DMS 273 (cell line): ENCODE results near the gene LRRC53.

Source experiments
- DNase-seq: peaks from one replicate; lab custom pipeline; 2025; ENCODE audit not compliant: unreplicated experiment; lab: John Stamatoyannopoulos, UW

LRRC53 gene

GRCh38 chr1:74504125-74504932 lies 8.1 kb downstream of the LRRC53 start:
- DNase-seq, result peak; percentile 85

- no peak for DNase-seq
These were observed 9.6 kb downstream of the LRRC53 start for GRCh38 chr1:74502858-74503257.

- peak; percentile 27 for DNase-seq
These were observed 10.0 kb downstream of the LRRC53 start for GRCh38 chr1:74502432-74502831.

GRCh38 chr1:74498901-74499300 lies 13.5 kb downstream of the LRRC53 start:
- no peak for DNase-seq

GRCh38 chr1:74496669-74497068 lies 15.7 kb downstream of the LRRC53 start:
- DNase-seq, result no peak

GRCh38 chr1:74486036-74486435 lies 26.4 kb downstream of the LRRC53 start:
- DNase-seq, result no peak

- DNase-seq, result peak; percentile 86
These were observed 26.8 kb downstream of the LRRC53 start for GRCh38 chr1:74485622-74486021.

- DNase-seq, result no peak
These were observed 30.8 kb downstream of the LRRC53 start for GRCh38 chr1:74481607-74482006.

- no peak for DNase-seq
These were observed 32.3 kb downstream of the LRRC53 start for GRCh38 chr1:74480068-74480467.

- no peak for DNase-seq
These were observed 33.4 kb downstream of the LRRC53 start for GRCh38 chr1:74478979-74479378.

GRCh38 chr1:74474585-74474984 lies 37.8 kb downstream of the LRRC53 start:
- DNase-seq, result no peak

- DNase-seq, result no peak
These were observed 40.9 kb downstream of the LRRC53 start for GRCh38 chr1:74471470-74471869.

- no peak for DNase-seq
These were observed 41.5 kb downstream of the LRRC53 start for GRCh38 chr1:74470936-74471335.

- DNase-seq, result no peak
These were observed 42.2 kb downstream of the LRRC53 start for GRCh38 chr1:74470251-74470650.

- peak; percentile 71 for DNase-seq
These were observed 43.3 kb downstream of the LRRC53 start for GRCh38 chr1:74468982-74469603.

GRCh38 chr1:74467786-74468377 lies 44.5 kb downstream of the LRRC53 start:
- no peak for DNase-seq

- DNase-seq, result no peak
These were observed 47.2 kb downstream of the LRRC53 start for GRCh38 chr1:74465193-74465681.

GRCh38 chr1:74464037-74464436 lies 48.4 kb downstream of the LRRC53 start:
- no peak for DNase-seq

- no peak for DNase-seq
These were observed 49.0 kb downstream of the LRRC53 start for GRCh38 chr1:74463333-74463988.

- DNase-seq, result no peak
These were observed 55.2 kb downstream of the LRRC53 start for GRCh38 chr1:74457253-74457652.

- no peak for DNase-seq
These were observed 57.0 kb downstream of the LRRC53 start for GRCh38 chr1:74455390-74455789.

GRCh38 chr1:74453277-74453676 lies 59.1 kb downstream of the LRRC53 start:
- DNase-seq, result no peak
